GM23338 (cell line): ENCODE data around the gene OCEL1. TPM values are rescaled to one million over a fixed set of nuclear protein-coding genes. Genes with fewer than 3 reads are reported as not detected.

ENCODE experiments used
- ATAC-seq: fragments of 200-7000 bp; cut with Tn5 transposase; 3 replicates; pipeline ENCODE4 v1.9.1; 2020
- DNase-seq: peaks from one replicate; pipeline ENCODE4 v3.0.0-alpha.2; 2015; ENCODE audit warnings: low spot score
- H2AFZ ChIP-seq: fragments of 200-600 bp; sonication (generic); 2 replicates; pipeline ENCODE4 v1.8.0; 2016; ENCODE audit warnings: antibody characterized with exemption, mild to moderate bottlenecking, moderate library complexity
- H3F3A ChIP-seq: fragments of 200-600 bp; sonication (generic); replicated peaks from 2 replicates; pipeline ENCODE4 v1.8.0; 2017; ENCODE audit warnings: antibody characterized with exemption, mixed run types, low read depth
- H3K27ac ChIP-seq: fragments of 200-600 bp; sonication (generic); 2 replicates; pipeline ENCODE4 v1.6.1; 2016; ENCODE audit warnings: low read depth
- H3K27me3 ChIP-seq: fragments of 200-600 bp; sonication (generic); 2 replicates; pipeline ENCODE4 v1.8.0; 2016; ENCODE audit warnings: mild to moderate bottlenecking, mixed run types, moderate library complexity; ENCODE audit not compliant: insufficient read depth
- H3K36me3 ChIP-seq: fragments of 200-600 bp; sonication (generic); 2 replicates; pipeline ENCODE4 v1.8.0; 2016; ENCODE audit warnings: mild to moderate bottlenecking; ENCODE audit not compliant: insufficient read depth
- H3K4me1 ChIP-seq: fragments of 200-600 bp; sonication (generic); 2 replicates; pipeline ENCODE4 v1.8.0; 2016; ENCODE audit warnings: mild to moderate bottlenecking, moderate library complexity; ENCODE audit not compliant: insufficient read depth
- H3K4me2 ChIP-seq: fragments of 200-600 bp; sonication (generic); 2 replicates; pipeline ENCODE4 v1.7.1; 2017; ENCODE audit warnings: mixed run types
- H3K4me3 ChIP-seq: fragments of 200-600 bp; sonication (generic); 2 replicates; pipeline ENCODE4 v1.6.1; 2016; ENCODE audit warnings: mixed run types
- H3K79me2 ChIP-seq: fragments of 200-600 bp; sonication (generic); replicated peaks from 2 replicates; pipeline ENCODE4 v1.8.0; 2017; ENCODE audit warnings: mild to moderate bottlenecking; ENCODE audit not compliant: insufficient read depth
- H3K9me2 ChIP-seq: fragments of 200-600 bp; sonication (generic); 2 replicates; pipeline ENCODE4 v1.8.0; 2017; ENCODE audit not compliant: insufficient read depth
- H4K20me1 ChIP-seq: fragments of 200-600 bp; sonication (generic); replicated peaks from 2 replicates; pipeline ENCODE4 v1.8.0; 2017; ENCODE audit warnings: mild to moderate bottlenecking; ENCODE audit not compliant: insufficient read depth
- H3K27ac Mint-ChIP-seq: 2 replicates; pipeline ENCODE4 v1.8.0; 2020; ENCODE audit warnings: inconsistent platforms, mild to moderate bottlenecking, moderate library complexity, mixed read lengths
- H3K27me3 Mint-ChIP-seq: 3 replicates; pipeline ENCODE4 v1.8.0; 2022; ENCODE audit warnings: low read depth, mild to moderate bottlenecking, moderate library complexity, mixed read lengths, inconsistent platforms; ENCODE audit not compliant: insufficient read depth, poor library complexity
- H3K36me3 Mint-ChIP-seq: 3 replicates; pipeline ENCODE4 v1.8.0; 2021; ENCODE audit warnings: low read depth, mild to moderate bottlenecking, inconsistent platforms, moderate library complexity, mixed read lengths
- H3K4me1 Mint-ChIP-seq: 3 replicates; pipeline ENCODE4 v1.8.0; 2020; ENCODE audit warnings: mild to moderate bottlenecking, inconsistent platforms, mixed read lengths
- H3K4me3 Mint-ChIP-seq: 3 replicates; pipeline ENCODE4 v1.8.0; 2021; ENCODE audit warnings: moderate library complexity, mild to moderate bottlenecking, inconsistent platforms, mixed read lengths
- H3K9me3 Mint-ChIP-seq: 3 replicates; pipeline ENCODE4 v1.8.0; 2020; ENCODE audit warnings: moderate library complexity, mild to moderate bottlenecking, inconsistent platforms, mixed read lengths
- EZH2 ChIP-seq: fragments of 200-600 bp; sonication (generic); IDR thresholded peaks from one replicate; pipeline ENCODE4 v1.8.0; 2017; ENCODE audit warnings: antibody characterized with exemption, mild to moderate bottlenecking, low read depth; ENCODE audit not compliant: unreplicated experiment
- EZH2phosphoT487 ChIP-seq: fragments of 200-600 bp; sonication (generic); IDR thresholded peaks from one replicate; pipeline ENCODE4 v1.8.1; 2018; ENCODE audit warnings: antibody characterized with exemption; ENCODE audit not compliant: unreplicated experiment
- JUNB ChIP-seq: IDR thresholded peaks from one replicate; pipeline ENCODE4 v1.6.1; 2016; ENCODE audit warnings: antibody characterized with exemption; ENCODE audit not compliant: unreplicated experiment
- NANOG ChIP-seq: IDR thresholded peaks from 2 replicates; pipeline ENCODE4 v1.6.1; 2016; ENCODE audit warnings: antibody characterized with exemption, borderline replicate concordance
- REST ChIP-seq: IDR thresholded peaks from one replicate; pipeline ENCODE4 v1.6.1; 2018; ENCODE audit warnings: antibody characterized with exemption; ENCODE audit not compliant: unreplicated experiment
- STAT1 ChIP-seq: IDR thresholded peaks from one replicate; pipeline ENCODE4 v1.6.1; 2016; ENCODE audit warnings: antibody characterized with exemption; ENCODE audit not compliant: unreplicated experiment
- ZNF114 ChIP-seq: fragments of 250-450 bp; sonication (Bioruptor Pico); IDR thresholded peaks from 2 replicates; pipeline ENCODE4 v1.5.0; 2020; ENCODE audit warnings: mild to moderate bottlenecking, moderate library complexity
- ZNF331 ChIP-seq: fragments of 250-450 bp; sonication (Bioruptor Pico); IDR thresholded peaks from 2 replicates; pipeline ENCODE4 v1.5.0; 2020; ENCODE audit warnings: low read depth, mild to moderate bottlenecking, moderate library complexity
- ZNF462 ChIP-seq: fragments of 250-450 bp; sonication (Bioruptor Pico); IDR thresholded peaks from 2 replicates; pipeline ENCODE4 v1.5.0; 2020; ENCODE audit warnings: mild to moderate bottlenecking, moderate library complexity
- polyA plus RNA-seq: library from polyadenylated mRNA; unstranded; fragments of >200 nt; fragmentation: Nextera tagmentation; extraction: Ambion mirVana; gene quantifications from 2 replicates; pipeline ENCODE4 v1.2.1, GENCODE V29; 2016
- total RNA-seq: library from RNA; depleted of rRNA; stranded (reverse); fragments of >200 nt; shearing (Covaris generic); gene quantifications from 2 replicates; pipeline ENCODE4 v1.2.3, GENCODE V29; 2014
- TF ChIP-seq, protein P1 (sequence below), 2 experiments: fragments of 200-600 bp in 1 of 2; sonication (generic) in 1 of 2; conservative IDR thresholded peaks; 2 replicates each; pipeline versions ENCODE4 v1.5.1 to v1.6.1; 2016 to 2017; ENCODE audit warnings: antibody characterized with exemption in 2 of 2, low read depth in 2 of 2, mild to moderate bottlenecking in 2 of 2, moderate library complexity in 1 of 2
- TF ChIP-seq, protein P2 (sequence below): IDR thresholded peaks from 2 replicates; pipeline ENCODE4 v1.6.1; 2016; ENCODE audit warnings: antibody characterized with exemption

OCEL1 gene
- total and polyA plus RNA-seq, 2 experiments from 2014 or later, result 12.7 to 47.4 TPM

GRCh38 chr19:17259118-17259780 is 33.2 kb downstream of the OCEL1 start:
- no peak for ATAC-seq
- no peak overlapping the region for H3K4me2 ChIP-seq
- no peak for DNase-seq
- no peaks in the 10 kb centered on the region for H3K79me2 ChIP-seq
- no peak overlapping the region for H2AFZ ChIP-seq
- H3K36me3 Mint-ChIP-seq, result peaks cover 37% of the 10 kb centered on the region
- H3F3A ChIP-seq, result peaks cover 2% of the 10 kb centered on the region; the same call in 1 of the 2 replicates
- no peak overlapping the region for H3K4me3 ChIP-seq
- H4K20me1 ChIP-seq, result no peaks in the 10 kb centered on the region
- peaks cover 21% of the 10 kb centered on the region; the same call in 2 of the 3 replicates for H3K9me3 Mint-ChIP-seq
- H3K27me3 ChIP-seq, result no peaks in the 10 kb centered on the region
- no peak overlapping the region for H3K4me3 Mint-ChIP-seq
- 0 out of 2 replicates have a peak, but pooled peaks cover 2% of the 10 kb centered on the region for H3K4me1 ChIP-seq
- no peak overlapping the region for H3K27ac ChIP-seq
- peaks cover 11% of the 10 kb centered on the region for H3K4me1 Mint-ChIP-seq
- no peak for TF ChIP-seq ZNF114 (CRISPR knock-in tag)
- no peak for TF ChIP-seq NANOG
- no peak for TF ChIP-seq ZNF331
- TF ChIP-seq, protein P1, sequence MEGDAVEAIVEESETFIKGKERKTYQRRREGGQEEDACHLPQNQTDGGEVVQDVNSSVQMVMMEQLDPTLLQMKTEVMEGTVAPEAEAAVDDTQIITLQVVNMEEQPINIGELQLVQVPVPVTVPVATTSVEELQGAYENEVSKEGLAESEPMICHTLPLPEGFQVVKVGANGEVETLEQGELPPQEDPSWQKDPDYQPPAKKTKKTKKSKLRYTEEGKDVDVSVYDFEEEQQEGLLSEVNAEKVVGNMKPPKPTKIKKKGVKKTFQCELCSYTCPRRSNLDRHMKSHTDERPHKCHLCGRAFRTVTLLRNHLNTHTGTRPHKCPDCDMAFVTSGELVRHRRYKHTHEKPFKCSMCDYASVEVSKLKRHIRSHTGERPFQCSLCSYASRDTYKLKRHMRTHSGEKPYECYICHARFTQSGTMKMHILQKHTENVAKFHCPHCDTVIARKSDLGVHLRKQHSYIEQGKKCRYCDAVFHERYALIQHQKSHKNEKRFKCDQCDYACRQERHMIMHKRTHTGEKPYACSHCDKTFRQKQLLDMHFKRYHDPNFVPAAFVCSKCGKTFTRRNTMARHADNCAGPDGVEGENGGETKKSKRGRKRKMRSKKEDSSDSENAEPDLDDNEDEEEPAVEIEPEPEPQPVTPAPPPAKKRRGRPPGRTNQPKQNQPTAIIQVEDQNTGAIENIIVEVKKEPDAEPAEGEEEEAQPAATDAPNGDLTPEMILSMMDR (conservative IDR thresholded peaks at IDR 0.05; ENCODE audit: low read depth in 2 of 2), result no peak
- no peak for TF ChIP-seq JUNB
- no peak for TF ChIP-seq REST
- TF ChIP-seq STAT1, result no peak
- no peak for TF ChIP-seq EZH2
- TF ChIP-seq, protein P2, sequence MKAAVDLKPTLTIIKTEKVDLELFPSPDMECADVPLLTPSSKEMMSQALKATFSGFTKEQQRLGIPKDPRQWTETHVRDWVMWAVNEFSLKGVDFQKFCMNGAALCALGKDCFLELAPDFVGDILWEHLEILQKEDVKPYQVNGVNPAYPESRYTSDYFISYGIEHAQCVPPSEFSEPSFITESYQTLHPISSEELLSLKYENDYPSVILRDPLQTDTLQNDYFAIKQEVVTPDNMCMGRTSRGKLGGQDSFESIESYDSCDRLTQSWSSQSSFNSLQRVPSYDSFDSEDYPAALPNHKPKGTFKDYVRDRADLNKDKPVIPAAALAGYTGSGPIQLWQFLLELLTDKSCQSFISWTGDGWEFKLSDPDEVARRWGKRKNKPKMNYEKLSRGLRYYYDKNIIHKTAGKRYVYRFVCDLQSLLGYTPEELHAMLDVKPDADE, result no peak
- no peak for TF ChIP-seq ZNF462
- no peak for TF ChIP-seq EZH2phosphoT487
- no peaks in the 10 kb centered on the region for H3K9me2 ChIP-seq
- peaks cover 20% of the 10 kb centered on the region for H3K27me3 Mint-ChIP-seq
- H3K27ac Mint-ChIP-seq, result no peak overlapping the region
- peaks cover 3% of the 10 kb centered on the region; the same call in 1 of the 2 replicates for H3K36me3 ChIP-seq
